Kidney glomerular epithelial cell (primary cell): ENCODE measurements around the gene ATP9A.
A peak's percentile ranks its signal among the peaks of the same experiment; 100 is the strongest.
"Not testable (repeated sequence)": the region's sequence is repeated elsewhere in the genome, so short reads cannot be mapped to it uniquely, and the experiment has no call there.

Experiments used
- DNase-seq: peaks from one replicate; lab custom pipeline; 2025; lab: John Stamatoyannopoulos, UW

Gene ATP9A

GRCh38 chr20:51727872-51728271, 40.3 kb downstream of the ATP9A start:
- DNase-seq = no peak

GRCh38 chr20:51725584-51726176, 42.5 kb downstream of the ATP9A start:
- no peak for DNase-seq

GRCh38 chr20:51723026-51723425, 45.2 kb downstream of the ATP9A start:
- not testable (repeated sequence) for DNase-seq

- not testable (repeated sequence) for DNase-seq
These were observed 45.9 kb downstream of the ATP9A start for GRCh38 chr20:51722246-51722645.

GRCh38 chr20:51720854-51721253, 47.3 kb downstream of the ATP9A start:
- DNase-seq = no peak

- DNase-seq = no peak
These were observed 47.8 kb downstream of the ATP9A start for GRCh38 chr20:51720384-51720783.

GRCh38 chr20:51715856-51716185, 52.4 kb downstream of the ATP9A start:
- no peak for DNase-seq

GRCh38 chr20:51715163-51715855, 52.9 kb downstream of the ATP9A start:
- no peak for DNase-seq

GRCh38 chr20:51713213-51713598, 55.0 kb downstream of the ATP9A start:
- DNase-seq = no peak

GRCh38 chr20:51712501-51713212, 55.5 kb downstream of the ATP9A start:
- no peak for DNase-seq

- DNase-seq = no peak
These were observed 56.8 kb downstream of the ATP9A start for GRCh38 chr20:51711426-51711825.

- no peak for DNase-seq
These were observed 57.8 kb downstream of the ATP9A start for GRCh38 chr20:51710361-51710894.

GRCh38 chr20:51705400-51705799, 62.8 kb downstream of the ATP9A start:
- DNase-seq = no peak

GRCh38 chr20:51703400-51704287, 64.5 kb downstream of the ATP9A start:
- peak; percentile 75 for DNase-seq

GRCh38 chr20:51702556-51702955, 65.6 kb downstream of the ATP9A start:
- no peak for DNase-seq

GRCh38 chr20:51700809-51701285, 67.3 kb downstream of the ATP9A start:
- peak; percentile 47 for DNase-seq

GRCh38 chr20:51698252-51698651, 69.9 kb downstream of the ATP9A start:
- DNase-seq = no peak

GRCh38 chr20:51697096-51697826, 70.9 kb downstream of the ATP9A start:
- DNase-seq = no peak

GRCh38 chr20:51696304-51697071, 71.7 kb downstream of the ATP9A start:
- DNase-seq = no peak

- DNase-seq = no peak
These were observed 72.5 kb downstream of the ATP9A start for GRCh38 chr20:51695574-51696303.
